ENCODE data around the gene NELL2.

The NELL2 gene

DNA sequence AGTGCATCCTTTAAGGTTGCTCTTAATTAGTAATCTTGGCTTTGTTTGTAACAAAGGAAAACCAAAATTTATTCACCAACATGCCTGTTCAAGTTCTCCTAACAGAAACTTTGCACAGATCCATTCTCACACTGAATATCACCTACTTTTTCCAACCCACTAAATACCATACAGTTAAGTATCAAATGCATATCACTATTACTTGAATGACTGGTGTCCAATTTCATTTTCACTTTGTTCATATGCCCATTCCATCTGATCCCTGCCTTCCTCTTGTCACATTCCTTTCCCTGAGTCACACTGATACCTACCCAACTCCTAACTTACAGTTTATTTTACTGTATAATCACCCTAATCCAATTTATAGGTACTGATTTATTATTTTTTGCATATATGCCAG lies 286.4 kb downstream of the NELL2 start:
- no peak for FAIRE-seq

DNA sequence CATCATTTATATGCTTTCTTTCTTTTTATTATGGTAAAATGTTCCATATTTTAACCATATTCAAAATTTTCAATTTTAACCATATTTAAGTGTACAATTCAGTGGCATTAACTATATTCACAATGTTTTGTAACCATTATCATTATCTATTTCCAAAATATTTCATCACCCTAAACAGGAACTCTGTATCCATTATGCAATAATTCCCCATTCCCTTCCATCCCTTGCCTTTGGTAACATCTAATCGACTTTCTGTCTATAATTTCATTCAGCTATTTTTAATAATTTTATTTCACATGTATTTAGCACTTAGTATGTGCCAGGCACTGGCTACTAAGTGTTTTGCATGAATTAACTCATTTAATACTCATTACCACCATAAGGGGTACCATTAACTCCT lies 287.5 kb downstream of the NELL2 start:
- no peak for FAIRE-seq

DNA sequence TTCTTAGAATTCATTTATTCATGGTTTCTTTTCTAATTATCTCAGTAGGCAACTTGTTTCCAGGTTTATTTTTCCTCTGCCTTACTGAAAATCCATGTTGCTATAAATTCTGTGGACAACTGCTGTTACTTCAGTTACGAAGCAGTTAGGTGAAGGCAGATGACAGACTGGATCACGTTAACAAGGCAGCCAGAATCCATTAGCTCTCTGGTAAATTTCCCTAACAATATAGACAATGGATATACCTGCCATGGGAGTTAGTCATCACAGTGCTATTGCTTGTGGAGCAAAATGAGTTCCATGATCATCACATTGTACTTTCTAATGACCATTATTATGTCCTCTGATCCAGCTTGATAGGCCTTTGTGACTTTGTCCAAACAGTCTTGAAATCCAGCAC lies 291.5 kb downstream of the NELL2 start:
- no peak for FAIRE-seq

DNA sequence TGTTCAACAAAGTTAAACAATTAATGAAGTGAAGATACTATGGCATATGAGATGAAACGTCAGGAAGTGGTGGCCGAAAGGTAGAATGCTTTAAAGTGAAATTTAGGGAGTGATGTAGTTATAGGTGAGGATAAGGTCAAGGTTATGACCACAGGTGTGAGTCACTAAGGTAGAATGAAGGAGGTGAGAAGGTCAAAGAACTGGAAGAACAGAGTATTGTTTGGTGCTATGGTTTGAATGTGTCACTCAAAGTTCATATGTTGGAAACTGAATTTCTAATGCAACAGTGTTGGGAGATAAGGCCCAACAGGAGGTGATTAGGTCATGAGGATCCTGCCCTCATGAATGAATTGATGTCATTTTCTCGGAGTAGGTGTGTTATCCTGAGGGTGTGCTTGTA lies 293.6 kb downstream of the NELL2 start:
- FAIRE-seq = no peak

DNA sequence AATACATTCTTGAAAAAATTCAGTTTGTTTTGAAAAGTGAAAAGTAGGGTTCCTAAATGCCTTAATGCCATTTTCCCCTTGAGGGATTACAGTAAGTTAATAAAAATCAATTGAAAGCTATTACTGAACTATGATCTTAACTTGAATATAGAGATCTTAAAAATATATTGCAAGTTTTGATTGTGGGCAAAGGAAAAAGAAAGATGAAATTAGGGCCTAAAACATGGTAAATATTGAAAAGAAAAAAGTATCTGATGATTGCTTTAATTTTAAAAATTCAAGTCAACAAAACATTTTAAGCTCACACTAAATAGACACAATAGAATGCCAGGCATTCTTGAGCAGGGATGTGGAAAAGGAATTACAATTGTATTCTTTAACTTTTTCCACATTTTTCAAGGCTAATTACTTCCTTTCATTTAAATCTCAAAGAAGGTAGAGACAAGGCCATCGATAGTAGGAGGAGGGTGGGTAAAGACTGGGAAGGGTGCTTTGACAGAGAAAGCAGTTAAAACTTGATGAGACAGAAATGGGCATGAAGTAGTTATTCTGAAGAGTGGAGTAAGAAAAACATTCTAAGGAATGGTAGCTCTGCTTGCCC lies 294.4 kb downstream of the NELL2 start:
- no peak for FAIRE-seq

DNA sequence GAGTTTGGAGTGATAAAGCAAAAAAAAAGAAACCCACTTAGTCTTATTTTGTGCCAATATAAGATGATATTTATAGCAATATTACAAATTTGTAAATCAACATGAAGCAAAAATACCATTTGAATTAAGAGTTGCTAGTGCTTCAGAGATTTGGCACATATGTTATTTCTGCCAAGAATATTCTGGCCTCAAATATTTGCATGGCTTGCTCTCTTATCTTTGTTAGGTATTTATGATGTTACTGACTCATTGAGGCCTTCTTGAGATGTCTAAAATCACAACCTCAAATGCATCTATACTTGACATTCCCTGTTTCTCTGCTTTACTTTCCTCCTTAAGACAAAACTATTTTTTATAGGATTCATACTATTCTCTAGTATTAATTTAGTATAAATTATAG lies 301.5 kb downstream of the NELL2 start:
- FAIRE-seq = no peak

DNA sequence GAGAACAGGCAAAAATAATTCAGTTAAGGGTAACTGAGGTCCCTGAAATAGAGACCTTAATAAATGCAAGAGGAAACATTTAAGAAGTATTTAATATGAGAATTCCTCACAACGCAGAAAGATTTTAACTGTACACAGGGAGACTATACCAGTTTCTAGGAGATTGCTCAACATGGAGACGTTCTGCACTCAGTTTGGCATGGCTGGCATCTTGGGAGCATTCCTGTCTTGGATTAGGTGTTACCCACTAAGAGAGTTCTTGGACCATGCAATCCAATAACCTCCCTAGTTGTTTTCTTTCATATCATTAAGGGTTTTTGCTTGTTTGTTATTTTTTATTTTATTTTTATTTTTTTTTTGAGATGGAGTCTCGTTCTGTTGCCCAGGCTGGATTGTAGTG lies 302.4 kb downstream of the NELL2 start:
- no peak for FAIRE-seq

DNA sequence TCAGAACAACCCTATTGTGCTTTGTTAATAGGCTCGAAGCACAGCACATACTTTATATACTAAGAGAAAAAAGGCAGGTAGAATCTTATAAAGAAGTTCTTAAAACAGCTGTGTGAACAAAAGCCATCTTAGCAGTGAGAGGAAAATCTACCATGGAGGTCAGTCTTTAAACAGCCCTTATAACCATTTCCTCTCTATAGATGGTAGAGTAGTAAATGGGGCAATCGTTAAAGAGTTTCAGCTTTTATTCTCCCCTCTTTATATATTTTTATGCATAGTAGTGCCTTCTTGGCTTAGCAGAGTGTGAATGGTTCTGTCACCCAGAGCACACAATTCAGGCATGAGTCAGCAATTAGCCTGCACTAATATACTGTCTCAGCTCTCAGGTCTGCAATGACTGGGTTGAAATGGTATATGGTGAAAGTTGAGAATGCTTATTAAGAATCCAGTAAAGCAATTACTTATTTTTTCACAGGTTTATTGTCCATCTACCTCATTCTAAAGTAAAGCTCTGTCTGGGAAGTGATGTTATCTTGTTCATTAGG lies 305.0 kb downstream of the NELL2 start:
- FAIRE-seq = no peak

DNA sequence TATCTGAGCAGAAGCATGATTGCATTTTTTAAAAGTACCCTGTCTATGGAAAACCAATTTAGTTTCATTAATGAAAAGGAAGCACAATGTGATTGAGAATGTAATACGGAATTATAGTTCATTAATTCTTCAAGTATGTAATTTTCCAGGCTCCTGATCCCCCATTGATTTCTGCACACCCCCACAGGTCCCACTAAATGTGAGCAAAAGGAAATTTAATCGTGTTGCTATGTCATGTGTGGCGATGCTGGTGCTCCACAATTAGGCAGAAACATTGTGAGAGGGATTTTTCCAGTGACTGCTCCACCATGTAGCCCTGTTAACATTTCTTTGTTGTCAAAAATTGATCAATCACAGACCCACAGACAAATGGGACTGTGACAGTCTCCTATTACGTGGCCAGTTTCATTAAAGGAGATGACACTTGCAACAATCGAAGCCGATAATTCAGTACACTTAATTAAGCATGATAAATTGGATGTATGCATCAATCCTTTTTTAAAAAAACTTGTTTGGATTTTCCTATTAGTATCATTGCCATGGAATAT lies 306.0 kb downstream of the NELL2 start:
- no peak for FAIRE-seq

DNA sequence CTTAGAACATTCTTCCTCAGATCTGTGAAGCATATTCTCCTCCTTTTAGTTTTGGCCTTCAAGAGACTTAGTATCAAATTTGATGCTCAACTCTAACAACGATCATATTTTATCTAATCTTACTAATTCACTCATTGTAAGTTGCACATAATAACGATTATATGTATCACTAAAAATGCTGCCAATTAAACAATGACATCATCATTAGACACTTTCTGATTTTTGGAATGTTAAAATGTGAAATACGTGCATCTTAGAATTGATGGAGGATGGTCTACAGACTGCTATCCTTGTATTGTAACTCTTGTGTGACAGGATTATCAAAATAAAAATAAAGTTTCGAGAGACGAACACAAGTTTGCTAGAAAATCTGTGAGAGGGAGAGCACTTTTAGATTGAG lies 311.0 kb downstream of the NELL2 start:
- no peak for FAIRE-seq

DNA sequence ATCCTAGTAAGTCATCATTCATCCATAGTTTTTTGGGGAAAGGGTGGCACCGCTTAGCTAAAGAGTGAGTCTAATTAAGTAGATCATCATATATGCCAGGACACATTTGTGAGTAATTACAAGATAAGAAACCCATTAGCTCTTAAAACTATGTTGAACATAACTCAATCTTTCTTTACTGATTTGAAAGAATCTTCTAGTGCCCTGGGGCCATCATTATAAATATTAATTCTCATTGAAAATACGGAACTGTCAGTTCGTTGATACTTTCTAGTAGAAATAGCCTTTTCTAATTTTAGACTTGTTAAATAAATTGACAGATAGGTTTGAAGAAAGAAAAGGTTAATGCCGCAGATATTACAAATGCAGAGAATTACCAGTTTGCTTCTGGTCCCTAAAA lies 312.6 kb downstream of the NELL2 start:
- no peak for FAIRE-seq

DNA sequence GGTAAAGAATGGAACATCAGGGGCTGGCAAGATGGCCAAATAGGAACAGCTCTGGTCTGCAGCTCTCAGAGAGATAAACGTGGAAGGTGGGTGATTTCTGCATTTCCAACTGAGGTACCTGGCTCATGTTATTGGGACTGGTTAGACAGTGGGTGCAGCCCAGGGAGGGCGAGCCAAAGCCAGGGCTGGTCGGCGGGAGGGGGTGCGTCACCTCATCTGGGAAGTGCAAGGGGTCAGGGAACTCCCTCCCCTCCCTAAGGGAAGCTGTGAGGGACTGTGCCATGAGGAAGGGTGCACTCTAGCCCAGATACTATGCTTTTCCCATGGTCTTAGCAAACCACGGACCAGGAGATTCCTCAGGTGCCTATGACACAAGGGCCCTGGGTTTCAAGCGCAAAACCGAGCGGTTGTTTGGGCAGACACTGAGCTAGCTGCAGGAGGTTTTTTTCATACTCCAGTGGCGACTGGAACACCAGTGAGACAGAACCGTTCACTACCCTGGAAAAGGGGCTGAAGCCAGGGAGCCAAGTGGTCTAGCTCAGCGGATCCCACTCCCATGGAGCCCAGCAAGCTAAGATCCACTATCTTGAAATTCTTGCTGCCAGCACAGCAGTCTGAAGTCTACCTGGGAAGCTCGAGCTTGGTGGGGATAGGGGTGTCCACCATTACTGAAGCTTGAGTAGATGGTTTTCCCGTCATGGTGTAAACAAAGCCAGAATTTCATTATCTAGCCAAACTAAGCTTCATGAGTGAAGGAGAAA lies 317.6 kb downstream of the NELL2 start:
- FAIRE-seq = no peak

DNA sequence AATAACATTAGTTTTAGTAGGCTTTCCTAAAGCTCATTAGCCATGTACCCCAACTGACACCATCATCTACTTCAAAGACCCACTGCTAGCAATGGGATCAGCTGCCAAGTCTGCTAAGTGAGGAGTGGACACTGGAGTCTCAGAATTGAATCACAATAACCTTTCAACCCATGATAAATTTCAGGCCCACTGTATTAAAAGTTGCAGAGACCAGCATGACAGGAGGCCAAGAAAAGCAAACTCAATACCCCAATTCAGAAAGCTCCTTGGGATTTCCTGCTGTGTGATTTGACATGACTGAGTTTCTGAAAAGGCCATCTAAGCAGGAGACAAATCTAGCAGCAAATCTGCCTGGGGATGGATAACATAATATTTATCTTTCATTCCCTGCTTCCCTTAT lies 320.7 kb downstream of the NELL2 start:
- FAIRE-seq = no peak

DNA sequence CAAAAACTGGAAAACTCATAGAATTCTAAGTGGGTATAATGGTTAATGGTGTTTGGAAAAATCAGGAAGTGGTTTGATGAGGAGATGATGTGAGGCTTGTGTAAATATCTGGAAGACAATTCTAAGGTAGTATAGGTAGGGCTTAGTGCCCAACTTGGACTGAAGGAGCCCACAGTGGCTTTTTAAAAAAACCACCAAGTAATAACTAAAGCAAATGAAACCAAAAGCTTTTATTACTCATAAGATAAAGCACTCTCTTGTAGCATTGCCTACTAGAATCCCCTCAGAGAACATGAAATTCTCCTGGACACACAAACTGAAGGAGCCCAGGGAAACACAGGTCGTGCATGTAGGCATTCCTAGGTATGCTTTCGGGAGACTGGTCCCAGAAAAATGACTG lies 324.5 kb downstream of the NELL2 start:
- no peak for FAIRE-seq

DNA sequence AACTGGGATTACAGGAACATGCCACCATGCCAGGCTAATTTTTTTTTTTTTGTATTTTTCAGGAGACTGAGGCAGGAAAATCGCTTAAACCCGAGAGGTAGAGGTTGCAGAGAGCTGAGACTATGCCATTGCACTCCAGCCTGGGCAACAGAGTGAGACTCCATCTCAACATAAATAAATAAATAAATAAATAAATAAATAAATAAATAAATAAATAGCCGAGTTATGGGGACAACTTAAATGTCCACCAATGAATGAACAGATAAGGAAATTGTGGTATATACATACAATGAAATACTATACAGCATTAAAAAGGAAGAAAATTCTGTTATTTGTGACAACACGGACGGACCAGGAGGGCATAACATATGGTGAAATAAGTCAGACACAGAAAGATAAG lies 325.7 kb downstream of the NELL2 start:
- no peak for FAIRE-seq

DNA sequence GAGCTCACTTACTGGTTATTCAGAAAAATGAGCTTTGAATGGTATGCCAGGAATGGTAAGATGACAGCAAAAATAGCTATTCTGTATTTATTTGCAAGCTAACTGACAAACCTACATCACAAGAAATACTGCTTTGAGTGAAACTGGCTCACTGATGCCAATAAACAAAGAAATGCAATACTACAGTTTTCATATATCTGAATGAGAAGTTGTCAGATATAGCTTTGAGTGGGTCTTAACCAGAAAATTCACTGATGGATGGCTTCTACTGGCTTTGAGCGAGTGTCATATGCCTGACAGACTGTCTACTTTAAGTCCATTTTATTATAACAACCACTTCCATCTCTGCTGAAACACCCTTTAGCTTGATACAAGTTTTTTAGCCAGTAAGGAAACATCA lies 330.1 kb downstream of the NELL2 start:
- FAIRE-seq = no peak

DNA sequence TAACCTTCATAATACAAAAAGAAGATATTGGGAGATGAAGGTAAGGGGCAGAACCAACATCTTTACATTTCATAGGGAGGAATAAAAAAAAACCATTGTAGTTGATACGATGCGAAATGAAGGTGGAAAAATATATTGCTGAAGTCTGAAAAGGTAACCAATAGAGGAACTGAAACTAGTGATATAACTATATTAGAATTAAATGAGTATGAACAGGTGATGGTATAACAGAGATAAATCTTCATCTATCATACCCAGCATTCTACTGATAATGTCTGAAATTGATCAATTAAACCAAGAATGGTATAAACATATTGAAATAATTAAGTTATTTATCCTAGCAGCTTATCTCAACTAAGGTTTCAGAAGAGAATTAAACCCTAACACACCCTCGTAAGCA lies 332.1 kb downstream of the NELL2 start:
- no peak for FAIRE-seq

DNA sequence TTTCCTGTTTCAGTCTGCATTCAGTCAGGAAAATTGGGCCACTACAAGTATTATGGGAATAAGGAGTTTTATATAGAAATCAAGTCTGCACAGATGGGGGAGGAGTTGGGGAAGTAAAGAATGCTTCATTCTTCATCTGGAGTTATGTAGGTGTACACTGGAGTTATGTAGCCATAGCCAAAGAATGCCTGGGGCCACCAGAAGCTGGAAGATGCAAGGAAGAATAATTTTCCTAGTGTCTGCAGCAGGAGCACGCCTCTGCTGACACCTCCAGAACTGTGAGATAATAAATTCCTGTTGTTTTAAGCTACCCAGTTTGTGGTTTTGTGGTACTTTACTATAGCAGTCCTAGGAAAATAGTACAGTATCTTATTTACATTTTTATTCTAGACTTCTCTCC lies 333.4 kb downstream of the NELL2 start:
- FAIRE-seq = no peak

DNA sequence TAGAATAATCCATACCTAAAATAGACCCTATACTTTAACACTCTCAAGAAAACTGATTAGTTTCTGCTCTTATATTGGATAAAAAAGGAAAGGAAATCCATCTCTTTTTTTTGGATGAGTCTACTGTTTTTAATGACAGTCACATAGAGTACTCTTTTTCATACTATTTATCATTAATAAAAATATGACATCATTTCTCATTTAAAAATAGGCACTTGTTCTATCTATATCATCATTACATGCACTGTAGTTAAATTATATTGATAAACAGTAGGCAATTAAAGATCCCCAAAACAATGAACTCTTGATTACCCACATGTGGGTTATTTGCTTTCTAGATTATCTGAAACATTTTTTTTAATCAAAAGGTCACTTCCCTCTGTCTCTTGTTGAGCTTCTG lies 338.8 kb downstream of the NELL2 start:
- no peak for FAIRE-seq

DNA sequence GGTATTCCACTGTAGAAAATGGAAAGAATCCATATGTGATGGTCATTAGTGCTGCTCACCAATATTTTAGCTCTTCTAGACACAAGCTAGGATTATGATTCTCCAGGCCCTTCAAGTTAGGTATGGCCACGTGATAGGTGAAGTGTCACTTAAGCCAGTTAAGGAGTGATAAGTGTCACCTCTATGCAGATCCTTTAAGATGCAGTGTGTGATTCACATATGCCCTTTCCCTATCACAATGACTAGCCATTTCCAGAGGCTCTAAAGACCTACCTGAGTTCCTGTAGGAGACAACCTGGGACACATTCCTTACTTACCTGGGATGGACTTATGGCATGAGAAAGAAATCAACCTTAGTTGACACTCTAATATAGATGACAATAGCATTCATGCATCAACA lies 343.2 kb downstream of the NELL2 start:
- FAIRE-seq = no peak

DNA sequence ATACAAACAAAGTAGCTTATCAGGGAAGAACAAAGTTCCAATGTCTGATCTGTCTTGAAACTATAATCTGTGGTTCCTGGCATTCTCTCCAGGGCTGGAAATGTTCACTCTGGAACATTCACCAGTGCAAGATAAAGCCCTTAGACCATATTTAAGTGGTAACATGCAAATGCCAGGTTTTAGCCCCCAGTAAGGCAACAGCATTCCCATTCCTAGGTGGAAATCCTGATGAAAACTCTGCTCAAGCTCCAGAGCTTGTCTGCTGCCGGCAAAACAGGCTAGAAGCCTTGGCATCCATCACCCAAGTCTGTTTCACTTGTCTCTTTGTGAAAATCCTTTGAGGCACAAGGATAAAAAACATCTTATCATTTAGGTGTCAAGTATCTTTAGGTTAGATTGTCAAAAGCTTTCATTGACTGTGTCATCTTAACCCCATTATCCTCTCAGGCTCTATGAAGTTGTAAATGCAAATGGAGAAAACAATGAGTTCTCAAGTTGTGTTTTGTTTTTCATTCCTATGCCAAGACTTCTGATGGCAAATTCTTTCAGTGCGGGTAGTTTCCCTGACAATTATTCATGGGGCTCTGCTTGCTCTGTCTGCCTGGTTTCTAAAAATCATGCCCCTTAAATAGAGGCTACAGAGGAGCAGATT lies 344.7 kb downstream of the NELL2 start:
- no peak for FAIRE-seq

DNA sequence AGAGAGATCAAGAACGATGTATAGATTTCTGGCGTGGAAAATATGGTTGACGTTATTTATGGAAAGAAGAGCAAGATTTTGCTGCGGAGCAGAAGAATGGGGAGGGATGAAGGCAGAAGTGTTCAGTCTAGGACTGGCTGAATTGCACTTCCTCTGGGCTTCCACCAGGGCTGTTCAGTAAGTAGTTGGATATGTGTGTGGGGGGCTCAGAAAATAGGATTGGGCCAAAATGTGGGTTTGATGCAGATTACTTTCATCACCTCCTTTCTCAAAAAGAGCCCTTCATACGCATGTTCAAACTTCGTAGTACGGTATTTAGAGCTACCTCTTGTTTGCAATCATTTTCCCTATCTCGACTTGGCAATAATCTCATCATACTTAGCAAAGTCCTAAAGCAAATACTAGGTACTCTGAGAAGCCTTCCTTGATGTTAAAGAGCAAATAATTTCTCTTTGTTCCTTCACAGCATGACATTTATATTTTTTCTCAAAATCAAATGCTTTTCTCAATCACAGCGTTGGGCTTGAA lies 349.4 kb downstream of the NELL2 start:
- FAIRE-seq = no peak

DNA sequence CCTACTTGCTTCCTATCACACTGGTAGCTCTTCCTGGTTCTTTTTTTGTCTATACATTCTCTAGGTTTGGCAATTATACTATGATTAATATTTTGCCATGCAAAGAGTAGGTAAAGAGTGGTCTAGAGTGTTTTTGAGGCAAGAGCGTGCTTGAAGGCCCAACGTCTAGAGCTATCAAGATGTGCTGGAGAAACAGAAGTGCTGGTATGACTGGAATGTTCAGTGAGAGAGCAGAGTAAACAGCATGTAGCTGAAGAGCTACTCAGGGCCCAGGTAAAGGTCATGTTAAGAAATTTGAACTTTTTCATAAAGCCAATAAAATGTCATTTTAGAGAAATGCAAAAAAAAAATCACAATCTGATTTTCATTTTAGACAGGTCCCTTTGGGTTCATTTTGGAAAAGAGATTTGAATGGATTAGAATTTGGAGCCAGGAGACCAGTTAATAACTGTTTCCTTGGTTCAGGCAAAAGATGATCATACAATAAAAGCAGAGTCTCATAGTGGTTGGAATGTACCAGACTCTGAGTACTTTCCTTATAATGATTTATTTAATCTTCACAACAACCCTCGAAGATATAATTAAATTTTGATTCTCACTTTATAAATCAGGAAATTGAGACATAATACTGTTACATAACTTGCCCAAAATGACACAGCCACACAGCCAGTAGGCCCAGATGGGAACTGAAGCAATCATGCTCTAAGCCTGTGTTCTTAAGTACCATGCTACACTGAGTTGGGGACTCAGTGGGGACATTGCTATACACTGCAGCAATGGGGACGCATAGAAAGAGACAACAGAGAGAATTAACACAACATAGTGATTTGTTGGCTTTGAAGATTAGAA lies 350.1 kb downstream of the NELL2 start:
- FAIRE-seq = no peak

All from islet of Langerhans (tissue), 1 donor.